Endodermal cell (in vitro differentiated cells): ENCODE data around the gene ERP27. TPM values are rescaled to one million over a fixed set of nuclear protein-coding genes. Genes with fewer than 3 reads are reported as not detected.

Experiments used
- DNase-seq: peaks from one replicate; pipeline ENCODE4 v3.0.0-alpha.2; 2017
- H3K27ac ChIP-seq: 2 replicates; pipeline ENCODE4 v1.5.1; 2013; ENCODE audit warnings: mild to moderate bottlenecking, low read depth, low read length, moderate library complexity
- H3K27me3 ChIP-seq: 2 replicates; pipeline ENCODE4 v1.6.1; 2013; ENCODE audit warnings: mild to moderate bottlenecking, low read length, moderate library complexity; ENCODE audit not compliant: insufficient read depth, control insufficient read depth, poor library complexity, severe bottlenecking
- H3K36me3 ChIP-seq: 2 replicates; pipeline ENCODE4 v1.7.0; 2013; ENCODE audit warnings: mild to moderate bottlenecking, low read length, moderate library complexity; ENCODE audit not compliant: control insufficient read depth, insufficient read depth
- H3K4me1 ChIP-seq: one replicate; pipeline ENCODE4 v1.7.0; 2013; ENCODE audit warnings: low read length; ENCODE audit not compliant: control insufficient read depth, insufficient read depth
- H3K4me3 ChIP-seq: 2 replicates; pipeline ENCODE4 v1.5.1; 2013; ENCODE audit warnings: mild to moderate bottlenecking, low read length, moderate library complexity
- H3K9ac ChIP-seq: 2 replicates; pipeline ENCODE4 v1.6.1; 2013; ENCODE audit warnings: mild to moderate bottlenecking, low read length, moderate library complexity; ENCODE audit not compliant: poor library complexity, severe bottlenecking; ENCODE audit errors: extremely low read depth
- H3K9me3 ChIP-seq: 2 replicates; pipeline ENCODE4 v1.6.1; 2013; ENCODE audit warnings: mild to moderate bottlenecking, low read length, moderate library complexity; ENCODE audit not compliant: control insufficient read depth
- H3K27ac Mint-ChIP-seq: 2 replicates; pipeline ENCODE4 v1.8.0; 2020; ENCODE audit warnings: mixed read lengths
- H3K27me3 Mint-ChIP-seq: 2 replicates; pipeline ENCODE4 v1.8.0; 2021; ENCODE audit warnings: mild to moderate bottlenecking, mixed read lengths; ENCODE audit not compliant: insufficient read depth
- H3K36me3 Mint-ChIP-seq: 2 replicates; pipeline ENCODE4 v1.8.0; 2020; ENCODE audit warnings: low read depth, mixed read lengths
- H3K4me1 Mint-ChIP-seq: 2 replicates; pipeline ENCODE4 v1.8.0; 2020; ENCODE audit warnings: mixed read lengths
- H3K4me3 Mint-ChIP-seq: 2 replicates; pipeline ENCODE4 v1.8.0; 2020; ENCODE audit warnings: mild to moderate bottlenecking, moderate library complexity, mixed read lengths
- H3K9me3 Mint-ChIP-seq: 2 replicates; pipeline ENCODE4 v1.8.0; 2020; ENCODE audit warnings: mild to moderate bottlenecking, mixed read lengths
- CTCF ChIP-seq: fragments of 200-600 bp; sonication (generic); conservative IDR thresholded peaks from 2 replicates; pipeline ENCODE4 v1.5.0; 2021; ENCODE audit warnings: antibody characterized with exemption, mild to moderate bottlenecking
- WGBS, 2 experiments: methylation state at CpG; one replicate each; pipeline versions ENCODE4 v1.1.5 to v1.1.7; 2013; ENCODE audit warnings: missing lambda C conversion rate in 2 of 2, mixed read lengths in 1 of 2; ENCODE audit not compliant: insufficient coverage in 1 of 2, insufficient read length in 1 of 2; 5-methylcytosine and 5-hydroxymethylcytosine counted together
- total RNA-seq, 2 donors: library from RNA; stranded (reverse); fragmentation: NEBNext Ultra II Directional in 1 of 2; extraction: Animal tissue kit (Norgen Biotek cat#: 25700) in 1 of 2; gene quantifications; 2 replicates in 1 of 2; 3 replicates in 1 of 2; pipeline ENCODE4 v1.2.1, GENCODE V29; 2021

ERP27 gene
- total RNA-seq, 2 donors from 2014 or later, result 0.15 to 0.22 TPM

- TF ChIP-seq CTCF, result no peak
- Histone ChIP-seq H3K27ac (no peak overlapping the region), H3K4me1 (peaks cover 3% of the 10 kb centered on the region), H3K4me3 (no peak overlapping the region), H3K27me3 (no peaks in the 10 kb centered on the region), H3K36me3 (no peaks in the 10 kb centered on the region), H3K9ac (no peak overlapping the region), H3K9me3 (no peaks in the 10 kb centered on the region)
- no peak overlapping the region for H3K4me3 Mint-ChIP-seq
- 79 to 100% methylated on average over 1 of the region's 1 CpG for WGBS, 2 experiments
- no peaks in the 10 kb centered on the region for H3K27me3 Mint-ChIP-seq
- DNase-seq, result no peak
- H3K9me3 Mint-ChIP-seq, result no peaks in the 10 kb centered on the region
- no peaks in the 10 kb centered on the region for H3K36me3 Mint-ChIP-seq
- peaks cover 3% of the 10 kb centered on the region for H3K4me1 Mint-ChIP-seq
- H3K27ac Mint-ChIP-seq, result no peak overlapping the region
Observed at GRCh38 chr12:14982562-14982961, 44.2 kb upstream of the ERP27 start.

GRCh38 chr12:14981049-14981448 lies 42.7 kb upstream of the ERP27 start:
- Mint-ChIP-seq H3K9me3 (no peaks in the 10 kb centered on the region), H3K36me3 (no peaks in the 10 kb centered on the region), H3K27me3 (peaks cover 2% of the 10 kb centered on the region), H3K4me3 (no peak overlapping the region), H3K4me1 (peaks cover 3% of the 10 kb centered on the region), H3K27ac (no peak overlapping the region)
- H3K36me3 ChIP-seq, result no peaks in the 10 kb centered on the region
- DNase-seq, result no peak
- TF ChIP-seq CTCF, result no peak
- peaks cover 3% of the 10 kb centered on the region for H3K4me1 ChIP-seq
- no peak overlapping the region for H3K4me3 ChIP-seq
- no peak overlapping the region for H3K9ac ChIP-seq
- WGBS, 2 experiments, result 81 to 85% methylated on average over 2 of the region's 2 CpGs
- H3K27me3 ChIP-seq, result no peaks in the 10 kb centered on the region
- no peaks in the 10 kb centered on the region for H3K9me3 ChIP-seq
- H3K27ac ChIP-seq, result no peak overlapping the region

- Mint-ChIP-seq H3K9me3 (no peaks in the 10 kb centered on the region), H3K27ac (no peak overlapping the region), H3K36me3 (no peaks in the 10 kb centered on the region), H3K4me1 (peaks cover 3% of the 10 kb centered on the region), H3K27me3 (peaks cover 2% of the 10 kb centered on the region), H3K4me3 (no peak overlapping the region)
- Histone ChIP-seq H3K4me1 (peaks cover 3% of the 10 kb centered on the region), H3K27ac (no peak overlapping the region), H3K27me3 (no peaks in the 10 kb centered on the region), H3K4me3 (no peak overlapping the region), H3K36me3 (no peaks in the 10 kb centered on the region), H3K9me3 (no peaks in the 10 kb centered on the region), H3K9ac (no peak overlapping the region)
- no peak for DNase-seq
- no peak for TF ChIP-seq CTCF
Observed at GRCh38 chr12:14979468-14979867, 41.1 kb upstream of the ERP27 start.
